GM23338 (cell line): Measurements from ENCODE around the gene EXD3. TPM values are rescaled to one million over a fixed set of nuclear protein-coding genes. Genes with fewer than 3 reads are reported as not detected.

Source experiments
- ATAC-seq: fragments of 200-7000 bp; cut with Tn5 transposase; 3 replicates; pipeline ENCODE4 v1.9.1; 2020
- DNase-seq: peaks from one replicate; pipeline ENCODE4 v3.0.0-alpha.2; 2015; ENCODE audit warnings: low spot score
- H2AFZ ChIP-seq: fragments of 200-600 bp; sonication (generic); 2 replicates; pipeline ENCODE4 v1.8.0; 2016; ENCODE audit warnings: antibody characterized with exemption, mild to moderate bottlenecking, moderate library complexity
- H3F3A ChIP-seq: fragments of 200-600 bp; sonication (generic); replicated peaks from 2 replicates; pipeline ENCODE4 v1.8.0; 2017; ENCODE audit warnings: antibody characterized with exemption, mixed run types, low read depth
- H3K27ac ChIP-seq: fragments of 200-600 bp; sonication (generic); 2 replicates; pipeline ENCODE4 v1.6.1; 2016; ENCODE audit warnings: low read depth
- H3K27me3 ChIP-seq: fragments of 200-600 bp; sonication (generic); 2 replicates; pipeline ENCODE4 v1.8.0; 2016; ENCODE audit warnings: mild to moderate bottlenecking, mixed run types, moderate library complexity; ENCODE audit not compliant: insufficient read depth
- H3K36me3 ChIP-seq: fragments of 200-600 bp; sonication (generic); 2 replicates; pipeline ENCODE4 v1.8.0; 2016; ENCODE audit warnings: mild to moderate bottlenecking; ENCODE audit not compliant: insufficient read depth
- H3K4me1 ChIP-seq: fragments of 200-600 bp; sonication (generic); 2 replicates; pipeline ENCODE4 v1.8.0; 2016; ENCODE audit warnings: mild to moderate bottlenecking, moderate library complexity; ENCODE audit not compliant: insufficient read depth
- H3K4me2 ChIP-seq: fragments of 200-600 bp; sonication (generic); 2 replicates; pipeline ENCODE4 v1.7.1; 2017; ENCODE audit warnings: mixed run types
- H3K4me3 ChIP-seq: fragments of 200-600 bp; sonication (generic); 2 replicates; pipeline ENCODE4 v1.6.1; 2016; ENCODE audit warnings: mixed run types
- H3K79me2 ChIP-seq: fragments of 200-600 bp; sonication (generic); replicated peaks from 2 replicates; pipeline ENCODE4 v1.8.0; 2017; ENCODE audit warnings: mild to moderate bottlenecking; ENCODE audit not compliant: insufficient read depth
- H3K9me2 ChIP-seq: fragments of 200-600 bp; sonication (generic); 2 replicates; pipeline ENCODE4 v1.8.0; 2017; ENCODE audit not compliant: insufficient read depth
- H4K20me1 ChIP-seq: fragments of 200-600 bp; sonication (generic); replicated peaks from 2 replicates; pipeline ENCODE4 v1.8.0; 2017; ENCODE audit warnings: mild to moderate bottlenecking; ENCODE audit not compliant: insufficient read depth
- H3K27ac Mint-ChIP-seq: 2 replicates; pipeline ENCODE4 v1.8.0; 2020; ENCODE audit warnings: inconsistent platforms, mild to moderate bottlenecking, moderate library complexity, mixed read lengths
- H3K27me3 Mint-ChIP-seq: 3 replicates; pipeline ENCODE4 v1.8.0; 2022; ENCODE audit warnings: low read depth, mild to moderate bottlenecking, moderate library complexity, mixed read lengths, inconsistent platforms; ENCODE audit not compliant: insufficient read depth, poor library complexity
- H3K36me3 Mint-ChIP-seq: 3 replicates; pipeline ENCODE4 v1.8.0; 2021; ENCODE audit warnings: low read depth, mild to moderate bottlenecking, inconsistent platforms, moderate library complexity, mixed read lengths
- H3K4me1 Mint-ChIP-seq: 3 replicates; pipeline ENCODE4 v1.8.0; 2020; ENCODE audit warnings: mild to moderate bottlenecking, inconsistent platforms, mixed read lengths
- H3K4me3 Mint-ChIP-seq: 3 replicates; pipeline ENCODE4 v1.8.0; 2021; ENCODE audit warnings: moderate library complexity, mild to moderate bottlenecking, inconsistent platforms, mixed read lengths
- H3K9me3 Mint-ChIP-seq: 3 replicates; pipeline ENCODE4 v1.8.0; 2020; ENCODE audit warnings: moderate library complexity, mild to moderate bottlenecking, inconsistent platforms, mixed read lengths
- CREB1 ChIP-seq: fragments of 250-450 bp; sonication (Bioruptor Pico); IDR thresholded peaks from 2 replicates; pipeline ENCODE4 v1.5.0; 2020; ENCODE audit warnings: low read depth, mild to moderate bottlenecking, moderate library complexity
- EZH2 ChIP-seq: fragments of 200-600 bp; sonication (generic); IDR thresholded peaks from one replicate; pipeline ENCODE4 v1.8.0; 2017; ENCODE audit warnings: antibody characterized with exemption, mild to moderate bottlenecking, low read depth; ENCODE audit not compliant: unreplicated experiment
- EZH2phosphoT487 ChIP-seq: fragments of 200-600 bp; sonication (generic); IDR thresholded peaks from one replicate; pipeline ENCODE4 v1.8.1; 2018; ENCODE audit warnings: antibody characterized with exemption; ENCODE audit not compliant: unreplicated experiment
- JUNB ChIP-seq: IDR thresholded peaks from one replicate; pipeline ENCODE4 v1.6.1; 2016; ENCODE audit warnings: antibody characterized with exemption; ENCODE audit not compliant: unreplicated experiment
- NANOG ChIP-seq: IDR thresholded peaks from 2 replicates; pipeline ENCODE4 v1.6.1; 2016; ENCODE audit warnings: antibody characterized with exemption, borderline replicate concordance
- POLR2AphosphoS5 ChIP-seq: IDR thresholded peaks from 2 replicates; pipeline ENCODE4 v1.6.1; 2016; ENCODE audit warnings: antibody characterized with exemption, low read depth
- STAT1 ChIP-seq: IDR thresholded peaks from one replicate; pipeline ENCODE4 v1.6.1; 2016; ENCODE audit warnings: antibody characterized with exemption; ENCODE audit not compliant: unreplicated experiment
- ZNF114 ChIP-seq: fragments of 250-450 bp; sonication (Bioruptor Pico); IDR thresholded peaks from 2 replicates; pipeline ENCODE4 v1.5.0; 2020; ENCODE audit warnings: mild to moderate bottlenecking, moderate library complexity
- ZNF331 ChIP-seq: fragments of 250-450 bp; sonication (Bioruptor Pico); IDR thresholded peaks from 2 replicates; pipeline ENCODE4 v1.5.0; 2020; ENCODE audit warnings: low read depth, mild to moderate bottlenecking, moderate library complexity
- polyA plus RNA-seq: library from polyadenylated mRNA; unstranded; fragments of >200 nt; fragmentation: Nextera tagmentation; extraction: Ambion mirVana; gene quantifications from 2 replicates; pipeline ENCODE4 v1.2.1, GENCODE V29; 2016
- total RNA-seq: library from RNA; depleted of rRNA; stranded (reverse); fragments of >200 nt; shearing (Covaris generic); gene quantifications from 2 replicates; pipeline ENCODE4 v1.2.3, GENCODE V29; 2014
- TF ChIP-seq, protein P1 (sequence below), 2 experiments: fragments of 200-600 bp in 1 of 2; sonication (generic) in 1 of 2; conservative IDR thresholded peaks; 2 replicates each; pipeline versions ENCODE4 v1.5.1 to v1.6.1; 2016 to 2017; ENCODE audit warnings: antibody characterized with exemption in 2 of 2, low read depth in 2 of 2, mild to moderate bottlenecking in 2 of 2, moderate library complexity in 1 of 2
- TF ChIP-seq, protein P2 (sequence below): IDR thresholded peaks from 2 replicates; pipeline ENCODE4 v1.6.1; 2016; ENCODE audit warnings: antibody characterized with exemption
- TF ChIP-seq, protein P3 (sequence below): IDR thresholded peaks from one replicate; pipeline ENCODE4 v1.6.1; 2018; ENCODE audit warnings: antibody characterized with exemption; ENCODE audit not compliant: unreplicated experiment
- TF ChIP-seq, protein P4 (sequence below): fragments of 250-450 bp; sonication (Bioruptor Pico); IDR thresholded peaks from 2 replicates; pipeline ENCODE4 v1.5.0; 2020; ENCODE audit warnings: mild to moderate bottlenecking, moderate library complexity

Gene EXD3
- total and polyA plus RNA-seq, 2 experiments from 2014 or later, result 3.6 to 9.7 TPM

DNA sequence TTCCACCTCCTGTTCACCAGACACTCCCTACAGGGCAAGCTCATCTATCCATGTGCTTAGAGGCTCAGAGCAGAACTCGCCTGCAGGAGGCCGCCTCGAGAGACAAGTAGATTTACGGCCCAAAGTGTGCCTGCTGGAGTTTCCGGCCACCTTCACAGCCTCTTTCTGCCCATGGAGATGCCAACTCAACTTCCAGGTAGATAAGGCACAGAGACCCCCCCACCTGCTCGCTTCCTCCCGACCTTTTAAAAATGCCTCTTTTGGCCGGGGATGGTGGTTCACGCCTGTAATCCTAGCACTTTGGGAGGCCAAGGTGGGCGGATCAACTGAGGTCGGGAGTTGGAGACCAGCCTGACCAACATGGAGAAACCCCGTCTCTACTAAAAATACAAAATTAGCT, 46.6 kb downstream of the EXD3 start:
- no peak overlapping the region for H2AFZ ChIP-seq
- ATAC-seq, result no peak

More for the DNA sequence above, 46.6 kb downstream of the EXD3 start:
- DNase-seq, result no peak
- Histone ChIP-seq H3K27me3 (peaks cover 4% of the 10 kb centered on the region), H4K20me1 (no peaks in the 10 kb centered on the region), H3K9me2 (no peaks in the 10 kb centered on the region), H3K4me2 (no peak overlapping the region), H3K4me3 (no peak overlapping the region), H3F3A (no peaks in the 10 kb centered on the region), H3K36me3 (no peaks in the 10 kb centered on the region), H3K79me2 (no peaks in the 10 kb centered on the region), H3K27ac (no peak overlapping the region), H3K4me1 (no peaks in the 10 kb centered on the region)
- Mint-ChIP-seq H3K27me3 (peaks cover 12% of the 10 kb centered on the region), H3K9me3 (peaks cover 15% of the 10 kb centered on the region), H3K27ac (no peak overlapping the region), H3K36me3 (peaks cover 9% of the 10 kb centered on the region; the same call in 2 of the 3 replicates), H3K4me1 (no peaks in the 10 kb centered on the region), H3K4me3 (no peak overlapping the region)
- TF ChIP-seq NANOG, result no peak
- TF ChIP-seq ZNF331 (CRISPR knock-in tag), result no peak
- no peak for TF ChIP-seq POLR2AphosphoS5
- no peak for TF ChIP-seq EZH2
- no peak for TF ChIP-seq ZNF114 (CRISPR knock-in tag)
- TF ChIP-seq, protein P1, sequence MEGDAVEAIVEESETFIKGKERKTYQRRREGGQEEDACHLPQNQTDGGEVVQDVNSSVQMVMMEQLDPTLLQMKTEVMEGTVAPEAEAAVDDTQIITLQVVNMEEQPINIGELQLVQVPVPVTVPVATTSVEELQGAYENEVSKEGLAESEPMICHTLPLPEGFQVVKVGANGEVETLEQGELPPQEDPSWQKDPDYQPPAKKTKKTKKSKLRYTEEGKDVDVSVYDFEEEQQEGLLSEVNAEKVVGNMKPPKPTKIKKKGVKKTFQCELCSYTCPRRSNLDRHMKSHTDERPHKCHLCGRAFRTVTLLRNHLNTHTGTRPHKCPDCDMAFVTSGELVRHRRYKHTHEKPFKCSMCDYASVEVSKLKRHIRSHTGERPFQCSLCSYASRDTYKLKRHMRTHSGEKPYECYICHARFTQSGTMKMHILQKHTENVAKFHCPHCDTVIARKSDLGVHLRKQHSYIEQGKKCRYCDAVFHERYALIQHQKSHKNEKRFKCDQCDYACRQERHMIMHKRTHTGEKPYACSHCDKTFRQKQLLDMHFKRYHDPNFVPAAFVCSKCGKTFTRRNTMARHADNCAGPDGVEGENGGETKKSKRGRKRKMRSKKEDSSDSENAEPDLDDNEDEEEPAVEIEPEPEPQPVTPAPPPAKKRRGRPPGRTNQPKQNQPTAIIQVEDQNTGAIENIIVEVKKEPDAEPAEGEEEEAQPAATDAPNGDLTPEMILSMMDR (conservative IDR thresholded peaks at IDR 0.05; ENCODE audit: low read depth in 2 of 2), result no peak
- TF ChIP-seq STAT1, result no peak
- no peak for TF ChIP-seq CREB1 (CRISPR knock-in tag)
- no peak for TF ChIP-seq EZH2phosphoT487
- TF ChIP-seq JUNB, result no peak
- TF ChIP-seq, protein P2, sequence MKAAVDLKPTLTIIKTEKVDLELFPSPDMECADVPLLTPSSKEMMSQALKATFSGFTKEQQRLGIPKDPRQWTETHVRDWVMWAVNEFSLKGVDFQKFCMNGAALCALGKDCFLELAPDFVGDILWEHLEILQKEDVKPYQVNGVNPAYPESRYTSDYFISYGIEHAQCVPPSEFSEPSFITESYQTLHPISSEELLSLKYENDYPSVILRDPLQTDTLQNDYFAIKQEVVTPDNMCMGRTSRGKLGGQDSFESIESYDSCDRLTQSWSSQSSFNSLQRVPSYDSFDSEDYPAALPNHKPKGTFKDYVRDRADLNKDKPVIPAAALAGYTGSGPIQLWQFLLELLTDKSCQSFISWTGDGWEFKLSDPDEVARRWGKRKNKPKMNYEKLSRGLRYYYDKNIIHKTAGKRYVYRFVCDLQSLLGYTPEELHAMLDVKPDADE, result no peak
- TF ChIP-seq, protein P3, sequence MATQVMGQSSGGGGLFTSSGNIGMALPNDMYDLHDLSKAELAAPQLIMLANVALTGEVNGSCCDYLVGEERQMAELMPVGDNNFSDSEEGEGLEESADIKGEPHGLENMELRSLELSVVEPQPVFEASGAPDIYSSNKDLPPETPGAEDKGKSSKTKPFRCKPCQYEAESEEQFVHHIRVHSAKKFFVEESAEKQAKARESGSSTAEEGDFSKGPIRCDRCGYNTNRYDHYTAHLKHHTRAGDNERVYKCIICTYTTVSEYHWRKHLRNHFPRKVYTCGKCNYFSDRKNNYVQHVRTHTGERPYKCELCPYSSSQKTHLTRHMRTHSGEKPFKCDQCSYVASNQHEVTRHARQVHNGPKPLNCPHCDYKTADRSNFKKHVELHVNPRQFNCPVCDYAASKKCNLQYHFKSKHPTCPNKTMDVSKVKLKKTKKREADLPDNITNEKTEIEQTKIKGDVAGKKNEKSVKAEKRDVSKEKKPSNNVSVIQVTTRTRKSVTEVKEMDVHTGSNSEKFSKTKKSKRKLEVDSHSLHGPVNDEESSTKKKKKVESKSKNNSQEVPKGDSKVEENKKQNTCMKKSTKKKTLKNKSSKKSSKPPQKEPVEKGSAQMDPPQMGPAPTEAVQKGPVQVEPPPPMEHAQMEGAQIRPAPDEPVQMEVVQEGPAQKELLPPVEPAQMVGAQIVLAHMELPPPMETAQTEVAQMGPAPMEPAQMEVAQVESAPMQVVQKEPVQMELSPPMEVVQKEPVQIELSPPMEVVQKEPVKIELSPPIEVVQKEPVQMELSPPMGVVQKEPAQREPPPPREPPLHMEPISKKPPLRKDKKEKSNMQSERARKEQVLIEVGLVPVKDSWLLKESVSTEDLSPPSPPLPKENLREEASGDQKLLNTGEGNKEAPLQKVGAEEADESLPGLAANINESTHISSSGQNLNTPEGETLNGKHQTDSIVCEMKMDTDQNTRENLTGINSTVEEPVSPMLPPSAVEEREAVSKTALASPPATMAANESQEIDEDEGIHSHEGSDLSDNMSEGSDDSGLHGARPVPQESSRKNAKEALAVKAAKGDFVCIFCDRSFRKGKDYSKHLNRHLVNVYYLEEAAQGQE, result no peak
- TF ChIP-seq, protein P4, sequence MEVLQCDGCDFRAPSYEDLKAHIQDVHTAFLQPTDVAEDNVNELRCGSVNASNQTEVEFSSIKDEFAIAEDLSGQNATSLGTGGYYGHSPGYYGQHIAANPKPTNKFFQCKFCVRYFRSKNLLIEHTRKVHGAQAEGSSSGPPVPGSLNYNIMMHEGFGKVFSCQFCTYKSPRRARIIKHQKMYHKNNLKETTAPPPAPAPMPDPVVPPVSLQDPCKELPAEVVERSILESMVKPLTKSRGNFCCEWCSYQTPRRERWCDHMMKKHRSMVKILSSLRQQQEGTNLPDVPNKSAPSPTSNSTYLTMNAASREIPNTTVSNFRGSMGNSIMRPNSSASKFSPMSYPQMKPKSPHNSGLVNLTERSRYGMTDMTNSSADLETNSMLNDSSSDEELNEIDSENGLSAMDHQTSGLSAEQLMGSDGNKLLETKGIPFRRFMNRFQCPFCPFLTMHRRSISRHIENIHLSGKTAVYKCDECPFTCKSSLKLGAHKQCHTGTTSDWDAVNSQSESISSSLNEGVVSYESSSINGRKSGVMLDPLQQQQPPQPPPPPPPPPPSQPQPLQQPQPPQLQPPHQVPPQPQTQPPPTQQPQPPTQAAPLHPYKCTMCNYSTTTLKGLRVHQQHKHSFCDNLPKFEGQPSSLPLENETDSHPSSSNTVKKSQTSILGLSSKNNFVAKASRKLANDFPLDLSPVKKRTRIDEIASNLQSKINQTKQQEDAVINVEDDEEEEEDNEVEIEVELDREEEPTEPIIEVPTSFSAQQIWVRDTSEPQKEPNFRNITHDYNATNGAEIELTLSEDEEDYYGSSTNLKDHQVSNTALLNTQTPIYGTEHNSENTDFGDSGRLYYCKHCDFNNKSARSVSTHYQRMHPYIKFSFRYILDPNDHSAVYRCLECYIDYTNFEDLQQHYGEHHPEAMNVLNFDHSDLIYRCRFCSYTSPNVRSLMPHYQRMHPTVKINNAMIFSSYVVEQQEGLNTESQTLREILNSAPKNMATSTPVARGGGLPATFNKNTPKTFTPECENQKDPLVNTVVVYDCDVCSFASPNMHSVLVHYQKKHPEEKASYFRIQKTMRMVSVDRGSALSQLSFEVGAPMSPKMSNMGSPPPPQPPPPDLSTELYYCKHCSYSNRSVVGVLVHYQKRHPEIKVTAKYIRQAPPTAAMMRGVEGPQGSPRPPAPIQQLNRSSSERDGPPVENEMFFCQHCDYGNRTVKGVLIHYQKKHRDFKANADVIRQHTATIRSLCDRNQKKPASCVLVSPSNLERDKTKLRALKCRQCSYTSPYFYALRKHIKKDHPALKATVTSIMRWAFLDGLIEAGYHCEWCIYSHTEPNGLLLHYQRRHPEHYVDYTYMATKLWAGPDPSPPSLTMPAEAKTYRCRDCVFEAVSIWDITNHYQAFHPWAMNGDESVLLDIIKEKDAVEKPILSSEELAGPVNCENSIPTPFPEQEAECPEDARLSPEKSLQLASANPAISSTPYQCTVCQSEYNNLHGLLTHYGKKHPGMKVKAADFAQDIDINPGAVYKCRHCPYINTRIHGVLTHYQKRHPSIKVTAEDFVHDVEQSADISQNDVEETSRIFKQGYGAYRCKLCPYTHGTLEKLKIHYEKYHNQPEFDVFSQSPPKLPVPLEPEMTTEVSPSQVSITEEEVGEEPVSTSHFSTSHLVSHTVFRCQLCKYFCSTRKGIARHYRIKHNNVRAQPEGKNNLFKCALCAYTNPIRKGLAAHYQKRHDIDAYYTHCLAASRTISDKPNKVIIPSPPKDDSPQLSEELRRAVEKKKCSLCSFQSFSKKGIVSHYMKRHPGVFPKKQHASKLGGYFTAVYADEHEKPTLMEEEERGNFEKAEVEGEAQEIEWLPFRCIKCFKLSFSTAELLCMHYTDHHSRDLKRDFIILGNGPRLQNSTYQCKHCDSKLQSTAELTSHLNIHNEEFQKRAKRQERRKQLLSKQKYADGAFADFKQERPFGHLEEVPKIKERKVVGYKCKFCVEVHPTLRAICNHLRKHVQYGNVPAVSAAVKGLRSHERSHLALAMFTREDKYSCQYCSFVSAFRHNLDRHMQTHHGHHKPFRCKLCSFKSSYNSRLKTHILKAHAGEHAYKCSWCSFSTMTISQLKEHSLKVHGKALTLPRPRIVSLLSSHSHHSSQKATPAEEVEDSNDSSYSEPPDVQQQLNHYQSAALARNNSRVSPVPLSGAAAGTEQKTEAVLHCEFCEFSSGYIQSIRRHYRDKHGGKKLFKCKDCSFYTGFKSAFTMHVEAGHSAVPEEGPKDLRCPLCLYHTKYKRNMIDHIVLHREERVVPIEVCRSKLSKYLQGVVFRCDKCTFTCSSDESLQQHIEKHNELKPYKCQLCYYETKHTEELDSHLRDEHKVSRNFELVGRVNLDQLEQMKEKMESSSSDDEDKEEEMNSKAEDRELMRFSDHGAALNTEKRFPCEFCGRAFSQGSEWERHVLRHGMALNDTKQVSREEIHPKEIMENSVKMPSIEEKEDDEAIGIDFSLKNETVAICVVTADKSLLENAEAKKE (CRISPR knock-in tag), result no peak
